Trophoblast cell (in vitro differentiated cells and primary cell): ENCODE results near the gene CPE.
A peak's percentile ranks its signal among the peaks of the same experiment; 100 is the strongest.
"Not testable (repeated sequence)": the region's sequence is repeated elsewhere in the genome, so short reads cannot be mapped to it uniquely, and the experiment has no call there.

Source experiments
- DNase-seq, 2 donors: peaks; one replicate each; pipeline ENCODE4 v3.0.0-alpha.2; 2016
- H2AFZ ChIP-seq: 2 replicates; pipeline ENCODE4 v1.6.1; 2013; ENCODE audit warnings: low read length, moderate library complexity, mild to moderate bottlenecking; ENCODE audit not compliant: insufficient read depth, poor library complexity
- H2AK5ac ChIP-seq: 2 replicates; pipeline ENCODE4 v1.6.1; 2013; ENCODE audit warnings: mild to moderate bottlenecking, low read length
- H2BK120ac ChIP-seq: 2 replicates; pipeline ENCODE4 v1.6.1; 2013; ENCODE audit warnings: low read length, mild to moderate bottlenecking, moderate library complexity; ENCODE audit not compliant: insufficient read depth, poor library complexity
- H2BK12ac ChIP-seq: 2 replicates; pipeline ENCODE4 v1.6.1; 2013; ENCODE audit warnings: mild to moderate bottlenecking, low read length, moderate library complexity
- H2BK5ac ChIP-seq: 2 replicates; pipeline ENCODE4 v1.6.1; 2013; ENCODE audit warnings: low read length, low read depth, moderate library complexity, mild to moderate bottlenecking; ENCODE audit not compliant: poor library complexity
- H3K14ac ChIP-seq: 2 replicates; pipeline ENCODE4 v1.6.1; 2013; ENCODE audit warnings: mild to moderate bottlenecking, low read length
- H3K18ac ChIP-seq: 2 replicates; pipeline ENCODE4 v1.6.1; 2013; ENCODE audit warnings: mild to moderate bottlenecking, low read length
- H3K23ac ChIP-seq: 2 replicates; pipeline ENCODE4 v1.6.1; 2013; ENCODE audit warnings: low read length
- H3K27ac ChIP-seq: 2 replicates; pipeline ENCODE4 v1.5.1; 2013; ENCODE audit warnings: low read depth, mild to moderate bottlenecking, inconsistent platforms, low read length, moderate library complexity
- H3K27me3 ChIP-seq: 2 replicates; pipeline ENCODE4 v1.6.1; 2013; ENCODE audit warnings: inconsistent platforms, mild to moderate bottlenecking, low read length, moderate library complexity; ENCODE audit not compliant: insufficient read depth
- H3K36me3 ChIP-seq, 2 experiments: 1 replicate in 1 of 2; 2 replicates in 1 of 2; pipeline ENCODE4 v1.6.1; 2013; ENCODE audit warnings: low read length in 2 of 2, mild to moderate bottlenecking in 2 of 2, moderate library complexity in 1 of 2; ENCODE audit not compliant: insufficient read depth in 2 of 2, control insufficient read depth in 1 of 2
- H3K4ac ChIP-seq: 2 replicates; pipeline ENCODE4 v1.6.1; 2013; ENCODE audit warnings: low read depth, mild to moderate bottlenecking, low read length, moderate library complexity
- H3K4me1 ChIP-seq, 2 experiments: 1 replicate in 1 of 2; 2 replicates in 1 of 2; pipeline ENCODE4 v1.6.1; 2013; ENCODE audit warnings: low read length in 2 of 2, mild to moderate bottlenecking in 2 of 2, moderate library complexity in 1 of 2; ENCODE audit not compliant: insufficient read depth in 2 of 2, control insufficient read depth in 1 of 2
- H3K4me2 ChIP-seq: 2 replicates; pipeline ENCODE4 v1.6.1; 2013; ENCODE audit warnings: inconsistent platforms, mild to moderate bottlenecking, low read length, moderate library complexity
- H3K4me3 ChIP-seq: 2 replicates; pipeline ENCODE4 v1.5.1; 2013; ENCODE audit warnings: mild to moderate bottlenecking, low read depth, low read length, inconsistent platforms
- H3K79me1 ChIP-seq: one replicate; pipeline ENCODE4 v1.6.1; 2013; ENCODE audit warnings: low read length
- H3K79me2 ChIP-seq: 2 replicates; pipeline ENCODE4 v1.6.1; 2013; ENCODE audit warnings: low read length, mild to moderate bottlenecking; ENCODE audit not compliant: control insufficient read depth, insufficient read depth, poor library complexity
- H3K9ac ChIP-seq: 2 replicates; pipeline ENCODE4 v1.6.1; 2013; ENCODE audit warnings: mild to moderate bottlenecking, low read length
- H3K9me3 ChIP-seq: 2 replicates; pipeline ENCODE4 v1.6.1; 2013; ENCODE audit warnings: low read depth, mild to moderate bottlenecking, control low read depth, inconsistent platforms, low read length; ENCODE audit not compliant: insufficient read depth
- H4K12ac ChIP-seq: 2 replicates; pipeline ENCODE4 v1.6.1; 2013; ENCODE audit warnings: low read depth, mild to moderate bottlenecking, low read length, moderate library complexity
- H4K8ac ChIP-seq: 2 replicates; pipeline ENCODE4 v1.6.1; 2013; ENCODE audit warnings: low read depth, mild to moderate bottlenecking, low read length, moderate library complexity
- H4K91ac ChIP-seq: one replicate; pipeline ENCODE4 v1.6.1; 2013; ENCODE audit warnings: low read depth, mild to moderate bottlenecking, low read length, moderate library complexity
- WGBS: extraction: QIAGEN DNeasy Blood & Tissue Kit; methylation state at CpG from one replicate; pipeline ENCODE4 v1.1.7; 2013; ENCODE audit warnings: missing lambda C conversion rate; ENCODE audit not compliant: insufficient read length, insufficient coverage; ENCODE audit errors: extremely low coverage; 5-methylcytosine and 5-hydroxymethylcytosine counted together

Gene CPE

DNA sequence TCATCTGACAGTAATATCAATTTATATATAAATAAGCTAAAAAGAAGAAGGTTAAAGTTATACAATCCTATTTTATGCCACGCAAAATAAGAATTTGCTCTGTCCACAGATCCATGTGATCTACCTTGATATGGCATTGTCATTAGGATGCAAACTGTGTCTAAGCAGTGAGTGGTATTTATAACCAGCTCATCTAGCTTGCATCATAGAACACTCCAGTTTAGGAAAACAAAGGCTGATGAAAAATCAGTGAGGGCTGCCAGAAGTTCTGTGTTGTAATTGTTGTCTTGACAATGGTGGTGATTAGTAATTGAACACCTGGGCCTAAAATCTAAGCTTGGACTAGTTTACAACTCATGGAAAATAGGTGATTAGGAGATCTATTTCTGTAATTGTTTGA is 111.0 kb downstream of the CPE start:
- H3K9ac ChIP-seq = no peak overlapping the region
- no peaks in the 10 kb centered on the region for H3K9me3 ChIP-seq
- no peak overlapping the region for H4K12ac ChIP-seq
- no peak overlapping the region for H3K4me3 ChIP-seq
- H3K4me2 ChIP-seq = no peak overlapping the region
- H2BK120ac ChIP-seq = no peak overlapping the region
- H3K79me2 ChIP-seq = no peaks in the 10 kb centered on the region
- no CpG with 5 or more reads among the region's 1 CpG for WGBS
- H3K27ac ChIP-seq = no peak overlapping the region
- H3K4me1 ChIP-seq = no peaks in the 10 kb centered on the region
- no peak overlapping the region for H4K91ac ChIP-seq
- H4K8ac ChIP-seq = no peak overlapping the region
- no peaks in the 10 kb centered on the region for H3K36me3 ChIP-seq
- no peak overlapping the region for H3K4ac ChIP-seq
- no peak for DNase-seq
- no peak overlapping the region for H2BK12ac ChIP-seq
- H2AK5ac ChIP-seq = no peak overlapping the region
- no peak overlapping the region for H3K23ac ChIP-seq
- H3K18ac ChIP-seq = no peak overlapping the region
- H3K27me3 ChIP-seq = no peaks in the 10 kb centered on the region
- H3K14ac ChIP-seq = no peak overlapping the region
- no peak overlapping the region for H2AFZ ChIP-seq
- H3K79me1 ChIP-seq = no peaks in the 10 kb centered on the region
- H2BK5ac ChIP-seq = no peak overlapping the region

DNA sequence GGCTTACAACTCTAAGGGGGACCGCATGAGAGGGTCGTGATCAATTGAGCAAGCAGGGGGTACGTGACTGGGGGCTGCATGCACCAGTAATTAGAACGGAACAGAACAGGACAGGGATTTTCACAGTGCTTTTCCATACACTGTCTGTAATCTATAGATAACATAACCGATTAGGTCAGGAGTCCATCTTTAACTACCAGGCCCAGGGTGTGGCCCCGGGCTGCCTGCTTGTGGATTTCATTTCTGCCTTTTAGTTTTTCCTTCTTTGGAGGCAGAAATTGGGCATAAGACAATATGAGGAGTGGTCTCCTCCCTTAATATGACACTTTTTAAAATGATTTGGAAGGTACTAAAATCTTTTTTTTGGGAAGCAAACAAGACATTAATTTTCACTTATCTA is 113.8 kb downstream of the CPE start:
- WGBS = no CpG with 5 or more reads among the region's 6 CpGs
- H3K4me2 ChIP-seq, H3K18ac ChIP-seq: not testable (repeated sequence)

DNA sequence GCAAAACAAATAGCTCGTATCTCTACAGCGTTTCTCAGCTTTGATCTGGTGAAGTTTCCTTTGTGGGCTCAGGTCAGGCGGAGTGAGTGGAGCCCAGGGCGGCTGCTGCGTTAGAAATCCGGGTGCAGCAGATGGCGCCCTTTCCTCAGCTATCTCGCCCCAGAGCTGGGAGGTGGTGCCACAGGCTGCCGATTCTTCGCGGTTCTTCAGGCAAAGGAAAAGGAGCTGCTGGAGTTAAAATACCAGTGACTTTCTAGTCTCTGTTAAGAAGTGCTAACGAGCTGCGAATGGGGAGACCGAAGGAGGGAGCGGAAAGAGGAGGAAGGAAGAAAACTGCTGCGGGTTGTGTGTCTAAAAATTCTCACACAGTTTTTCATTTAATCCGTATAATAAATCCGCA is 114.6 kb downstream of the CPE start:
- WGBS = no CpG with 5 or more reads among the region's 18 CpGs
- Histone ChIP-seq H3K4me2 (peak overlapping the region; percentile 35), H3K27ac (no peak overlapping the region), H3K9ac (no peak overlapping the region), H3K4me1 (no peaks in the 10 kb centered on the region), H3K18ac (no peak overlapping the region), H3K79me1 (no peaks in the 10 kb centered on the region), H3K4ac (no peak overlapping the region), H4K91ac (no peak overlapping the region), H3K36me3 (no peaks in the 10 kb centered on the region), H3K27me3 (no peaks in the 10 kb centered on the region), H3K14ac (no peak overlapping the region), H2BK12ac (no peak overlapping the region), H3K79me2 (no peaks in the 10 kb centered on the region), H4K12ac (no peak overlapping the region), H3K9me3 (no peaks in the 10 kb centered on the region), H2AK5ac (no peak overlapping the region), H2BK5ac (no peak overlapping the region), H3K4me3 (no peak overlapping the region), H4K8ac (no peak overlapping the region), H3K23ac (no peak overlapping the region), H2AFZ (no peak overlapping the region), H2BK120ac (no peak overlapping the region)
- DNase-seq = peak; percentile 41 to 69

More for the DNA sequence above, 113.8 kb downstream of the CPE start:
- not testable (repeated sequence) for H2BK12ac ChIP-seq, H3K9ac ChIP-seq, H3K4me1 ChIP-seq, H3K23ac ChIP-seq, H2AK5ac ChIP-seq, H3K36me3 ChIP-seq, H4K12ac ChIP-seq, H3K27me3 ChIP-seq, H4K91ac ChIP-seq, H3K9me3 ChIP-seq, H3K4me3 ChIP-seq, H2BK5ac ChIP-seq, H4K8ac ChIP-seq, H2BK120ac ChIP-seq, H3K27ac ChIP-seq, DNase-seq, H3K4ac ChIP-seq, H3K79me1 ChIP-seq, H3K79me2 ChIP-seq, H2AFZ ChIP-seq, H3K14ac ChIP-seq

DNA sequence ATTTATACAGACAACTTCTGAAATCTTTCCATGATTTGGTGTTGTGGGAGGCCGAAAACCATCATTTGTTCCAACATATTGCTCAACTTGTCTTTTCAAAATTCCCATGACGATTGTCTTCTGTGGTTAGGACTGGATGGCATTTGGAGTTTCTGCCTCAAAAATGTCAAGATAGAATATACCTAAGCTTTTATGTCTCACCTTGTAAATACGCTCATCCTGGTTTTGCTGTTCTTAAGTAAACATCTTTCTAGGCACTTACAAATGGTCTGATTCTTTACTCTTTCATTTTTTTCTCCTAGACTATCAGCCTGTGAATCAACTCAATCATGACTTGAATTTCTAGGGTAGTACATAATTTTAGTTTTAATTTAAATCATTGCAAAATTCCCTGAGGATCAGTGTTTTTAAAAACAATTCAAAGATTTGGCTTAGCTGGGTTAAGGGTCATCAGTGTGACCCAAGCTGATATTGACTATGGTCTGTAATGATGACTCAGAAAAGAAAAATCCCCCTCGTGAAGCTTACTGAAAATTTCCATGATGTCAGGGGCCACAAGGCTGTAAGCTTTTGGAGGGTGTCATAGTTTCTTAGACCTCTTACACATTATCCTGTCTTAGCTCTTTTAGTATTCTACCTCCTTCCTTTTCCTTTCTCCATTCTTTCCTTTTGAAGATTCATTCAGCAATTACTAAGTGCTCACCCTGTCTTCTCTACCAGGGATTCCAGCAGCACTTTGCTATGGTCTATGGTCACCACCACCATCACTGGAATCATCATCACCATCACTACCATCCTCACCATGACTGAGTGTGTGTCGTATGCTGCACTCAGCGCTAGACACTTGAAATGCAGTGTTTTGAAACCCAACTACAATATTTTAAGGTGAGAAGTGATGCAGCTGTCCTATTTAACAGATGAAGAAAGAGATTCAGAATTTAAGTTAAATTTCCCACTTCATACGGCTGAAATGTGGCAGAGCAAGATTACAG is 124.4 kb downstream of the CPE start:
- no peak overlapping the region for H3K14ac ChIP-seq
- H2BK12ac ChIP-seq = no peak overlapping the region
- peak overlapping the region; percentile 19 for H4K91ac ChIP-seq
- H3K18ac ChIP-seq = no peak overlapping the region
- no peaks in the 10 kb centered on the region for H3K9me3 ChIP-seq
- H3K79me1 ChIP-seq = no peaks in the 10 kb centered on the region
- peaks cover 2 to 3% of the 10 kb centered on the region in 2 experiments for H3K4me1 ChIP-seq
- no peak overlapping the region for H4K8ac ChIP-seq
- H3K27ac ChIP-seq = no peak overlapping the region
- no peak overlapping the region for H3K4me2 ChIP-seq
- no peaks in the 10 kb centered on the region for H3K27me3 ChIP-seq
- WGBS = no CpG with 5 or more reads among the region's 7 CpGs
- H2BK5ac ChIP-seq = no peak overlapping the region
- no peak overlapping the region for H2AK5ac ChIP-seq
- H2AFZ ChIP-seq = no peak overlapping the region
- no peak overlapping the region for H4K12ac ChIP-seq
- H3K9ac ChIP-seq = no peak overlapping the region
- peak in 1 of 2 donors; percentile 53 for DNase-seq
- no peak overlapping the region for H2BK120ac ChIP-seq
- no peak overlapping the region for H3K4ac ChIP-seq
- H3K79me2 ChIP-seq = no peaks in the 10 kb centered on the region
- no peaks in the 10 kb centered on the region for H3K36me3 ChIP-seq
- no peak overlapping the region for H3K4me3 ChIP-seq
- H3K23ac ChIP-seq = no peak overlapping the region
